HEK293 (cell line): ENCODE measurements around the gene ZNF577.

ENCODE experiments used
- AEBP2 ChIP-seq: fragments of 450-650 bp; formaldehyde crosslinking; IDR thresholded peaks from 2 replicates; pipeline ENCODE4 v1.5.1; 2016; ENCODE audit warnings: missing biosample characterization, missing genetic modification characterization, borderline replicate concordance
- CTCF ChIP-seq: fragments of 450-650 bp; formaldehyde crosslinking; IDR thresholded peaks from 2 replicates; pipeline ENCODE4 v1.5.1; 2016; ENCODE audit warnings: missing biosample characterization, missing genetic modification characterization
- KLF10 ChIP-seq: fragments of 450-650 bp; IDR thresholded peaks from 2 replicates; pipeline ENCODE4 v1.5.1; 2018; ENCODE audit warnings: missing biosample characterization, mild to moderate bottlenecking, missing genetic modification characterization
- PRDM1 ChIP-seq: fragments of 450-650 bp; formaldehyde crosslinking; IDR thresholded peaks from 2 replicates; pipeline ENCODE4; 2016; ENCODE audit warnings: missing biosample characterization, missing genetic modification characterization
- TCF7L2 ChIP-seq: IDR thresholded peaks from 2 replicates; pipeline ENCODE4 v1.6.1; 2011; ENCODE audit warnings: low read depth, mild to moderate bottlenecking, inconsistent platforms, low read length, moderate library complexity, borderline replicate concordance
- TRIM28 ChIP-seq: IDR thresholded peaks from 2 replicates; pipeline ENCODE4 v1.6.1; 2011; ENCODE audit warnings: low read length, control low read depth, borderline replicate concordance
- ZFP69B ChIP-seq: fragments of 450-650 bp; formaldehyde crosslinking; IDR thresholded peaks from 2 replicates; pipeline ENCODE4 v1.5.1; 2016; ENCODE audit warnings: missing biosample characterization, missing genetic modification characterization
- ZNF157 ChIP-seq: fragments of 450-650 bp; formaldehyde crosslinking; IDR thresholded peaks from 2 replicates; pipeline ENCODE4 v1.5.1; 2016; ENCODE audit warnings: missing biosample characterization, missing genetic modification characterization
- ZNF174 ChIP-seq: fragments of 450-650 bp; formaldehyde crosslinking; IDR thresholded peaks from 2 replicates; pipeline ENCODE4 v1.5.0; 2017; ENCODE audit warnings: missing biosample characterization, mild to moderate bottlenecking, missing genetic modification characterization
- ZNF223 ChIP-seq: fragments of 450-650 bp; formaldehyde crosslinking; IDR thresholded peaks from 2 replicates; pipeline ENCODE4 v1.5.1; 2016; ENCODE audit warnings: missing biosample characterization, missing genetic modification characterization
- ZNF239 ChIP-seq: fragments of 450-650 bp; formaldehyde crosslinking; IDR thresholded peaks from 2 replicates; pipeline ENCODE4 v1.5.1; 2016; ENCODE audit warnings: missing biosample characterization, missing genetic modification characterization
- ZNF76 ChIP-seq: fragments of 450-650 bp; formaldehyde crosslinking; IDR thresholded peaks from 2 replicates; pipeline ENCODE4; 2016; ENCODE audit warnings: low read depth, missing biosample characterization, missing genetic modification characterization, borderline replicate concordance
- ZNF768 ChIP-seq: fragments of 450-650 bp; formaldehyde crosslinking; IDR thresholded peaks from 2 replicates; pipeline ENCODE4 v1.5.1; 2018; ENCODE audit warnings: missing biosample characterization, mild to moderate bottlenecking, missing genetic modification characterization

- TF ChIP-seq AEBP2 (tag by site-specific recombination), result no peak
- no peak for TF ChIP-seq ZNF174
- no peak for TF ChIP-seq TCF7L2
- TF ChIP-seq ZNF76 (tag by site-specific recombination), result no peak
- no peak for TF ChIP-seq CTCF
- no peak for TF ChIP-seq ZFP69B (tag by site-specific recombination)
- no peak for TF ChIP-seq KLF10 (tag by site-specific recombination)
- no peak for TF ChIP-seq ZNF223
- no peak for TF ChIP-seq ZNF239 (tag by site-specific recombination)
- no peak for TF ChIP-seq PRDM1 (tag by site-specific recombination)
- TF ChIP-seq ZNF768, result no peak
- TF ChIP-seq TRIM28, result no peak
- TF ChIP-seq ZNF157, result no peak
Observed at GRCh38 chr19:51821921-51822320, 65.8 kb downstream of the ZNF577 start.
